NCI-H524 (cell line): ENCODE data around the gene ZBTB40.
A peak's percentile ranks its signal among the peaks of the same experiment; 100 is the strongest.

ENCODE experiments used
- DNase-seq, 2 experiments: peaks; one replicate each; lab custom pipeline; 2025; lab: John Stamatoyannopoulos, UW

The ZBTB40 gene

GRCh38 chr1:22507587-22507986 lies 55.9 kb downstream of the ZBTB40 start:
- peak; percentile 77 to 93 for DNase-seq

- DNase-seq, result peak; percentile 26 to 68
Measured at GRCh38 chr1:22508329-22508728, 56.7 kb downstream of the ZBTB40 start.

GRCh38 chr1:22508991-22509390 lies 57.3 kb downstream of the ZBTB40 start:
- no peak for DNase-seq

- no peak for DNase-seq
Measured at GRCh38 chr1:22509815-22510214, 58.2 kb downstream of the ZBTB40 start.

GRCh38 chr1:22512873-22513272 lies 61.2 kb downstream of the ZBTB40 start:
- DNase-seq, result no peak

- DNase-seq, result no peak
Measured at GRCh38 chr1:22516906-22517571, 65.4 kb downstream of the ZBTB40 start.

- no peak for DNase-seq
Measured at GRCh38 chr1:22517956-22518355, 66.3 kb downstream of the ZBTB40 start.

- DNase-seq, result no peak
Measured at GRCh38 chr1:22518379-22518778, 66.7 kb downstream of the ZBTB40 start.

GRCh38 chr1:22520871-22521270 lies 69.2 kb downstream of the ZBTB40 start:
- no peak for DNase-seq

- no peak for DNase-seq
Measured at GRCh38 chr1:22521692-22522091, 70.0 kb downstream of the ZBTB40 start.

- no peak for DNase-seq
Measured at GRCh38 chr1:22522221-22522743, 70.6 kb downstream of the ZBTB40 start.

- DNase-seq, result no peak
Measured at GRCh38 chr1:22524481-22524880, 72.8 kb downstream of the ZBTB40 start.

GRCh38 chr1:22525211-22525610 lies 73.6 kb downstream of the ZBTB40 start:
- DNase-seq, result no peak

- DNase-seq, result no peak
Measured at GRCh38 chr1:22525646-22526045, 74.0 kb downstream of the ZBTB40 start.

- no peak for DNase-seq
Measured at GRCh38 chr1:22526098-22526497, 74.4 kb downstream of the ZBTB40 start.

- no peak for DNase-seq
Measured at GRCh38 chr1:22526677-22527076, 75.0 kb downstream of the ZBTB40 start.

GRCh38 chr1:22527122-22527521 lies 75.5 kb downstream of the ZBTB40 start:
- no peak for DNase-seq

GRCh38 chr1:22527555-22528296 lies 76.1 kb downstream of the ZBTB40 start:
- peak; percentile 35 to 67 for DNase-seq

GRCh38 chr1:22528451-22528850 lies 76.8 kb downstream of the ZBTB40 start:
- DNase-seq, result no peak

- no peak for DNase-seq
Measured at GRCh38 chr1:22529901-22530621, 78.4 kb downstream of the ZBTB40 start.

- no peak for DNase-seq
Measured at GRCh38 chr1:22530715-22531114, 79.1 kb downstream of the ZBTB40 start.

- DNase-seq, result no peak
Measured at GRCh38 chr1:22531251-22531650, 79.6 kb downstream of the ZBTB40 start.
